GM12864 (cell line): ENCODE measurements around the gene C13orf42.
"Not testable (repeated sequence)": the region's sequence is repeated elsewhere in the genome, so short reads cannot be mapped to it uniquely, and the experiment has no call there.

ENCODE experiments used
- DNase-seq: peaks from one replicate; pipeline ENCODE4 v3.0.0-alpha.2; 2011; ENCODE audit warnings: low read depth
- H3K4me3 ChIP-seq: 2 replicates; pipeline ENCODE4 v1.5.1; 2011; ENCODE audit warnings: mild to moderate bottlenecking, low read depth, low read length, control low read depth
- TF ChIP-seq, protein P1 (sequence below): IDR thresholded peaks from 2 replicates; pipeline ENCODE4 v1.5.1; 2011; ENCODE audit warnings: low read depth, mild to moderate bottlenecking, moderate library complexity, low read length, control low read depth, inconsistent platforms; ENCODE audit errors: missing control alignments

The C13orf42 gene

DNA sequence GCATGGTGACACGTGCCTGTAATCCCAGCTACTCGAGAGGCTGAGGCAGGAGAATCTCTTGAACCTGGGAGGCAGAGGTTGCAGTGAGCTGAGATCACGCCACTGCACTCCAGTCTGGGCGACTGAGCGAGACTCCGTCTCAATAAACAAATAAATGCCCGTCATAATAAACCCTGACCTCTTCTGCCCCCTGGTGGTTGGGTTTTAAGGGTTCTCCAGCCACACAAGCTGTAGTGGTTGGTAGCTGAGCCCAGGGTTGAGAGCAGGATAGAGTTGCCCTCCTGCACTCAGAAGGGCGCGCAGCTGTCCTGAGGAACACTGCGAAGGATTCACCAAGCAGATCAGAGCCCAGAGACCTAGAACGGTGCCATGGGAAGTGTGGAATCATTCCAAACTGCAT is 9.8 kb upstream of the C13orf42 start:
- DNase-seq = peak; percentile 7
- H3K4me3 ChIP-seq = not testable (repeated sequence)
- TF ChIP-seq, protein P1, sequence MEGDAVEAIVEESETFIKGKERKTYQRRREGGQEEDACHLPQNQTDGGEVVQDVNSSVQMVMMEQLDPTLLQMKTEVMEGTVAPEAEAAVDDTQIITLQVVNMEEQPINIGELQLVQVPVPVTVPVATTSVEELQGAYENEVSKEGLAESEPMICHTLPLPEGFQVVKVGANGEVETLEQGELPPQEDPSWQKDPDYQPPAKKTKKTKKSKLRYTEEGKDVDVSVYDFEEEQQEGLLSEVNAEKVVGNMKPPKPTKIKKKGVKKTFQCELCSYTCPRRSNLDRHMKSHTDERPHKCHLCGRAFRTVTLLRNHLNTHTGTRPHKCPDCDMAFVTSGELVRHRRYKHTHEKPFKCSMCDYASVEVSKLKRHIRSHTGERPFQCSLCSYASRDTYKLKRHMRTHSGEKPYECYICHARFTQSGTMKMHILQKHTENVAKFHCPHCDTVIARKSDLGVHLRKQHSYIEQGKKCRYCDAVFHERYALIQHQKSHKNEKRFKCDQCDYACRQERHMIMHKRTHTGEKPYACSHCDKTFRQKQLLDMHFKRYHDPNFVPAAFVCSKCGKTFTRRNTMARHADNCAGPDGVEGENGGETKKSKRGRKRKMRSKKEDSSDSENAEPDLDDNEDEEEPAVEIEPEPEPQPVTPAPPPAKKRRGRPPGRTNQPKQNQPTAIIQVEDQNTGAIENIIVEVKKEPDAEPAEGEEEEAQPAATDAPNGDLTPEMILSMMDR = peak; percentile 49

DNA sequence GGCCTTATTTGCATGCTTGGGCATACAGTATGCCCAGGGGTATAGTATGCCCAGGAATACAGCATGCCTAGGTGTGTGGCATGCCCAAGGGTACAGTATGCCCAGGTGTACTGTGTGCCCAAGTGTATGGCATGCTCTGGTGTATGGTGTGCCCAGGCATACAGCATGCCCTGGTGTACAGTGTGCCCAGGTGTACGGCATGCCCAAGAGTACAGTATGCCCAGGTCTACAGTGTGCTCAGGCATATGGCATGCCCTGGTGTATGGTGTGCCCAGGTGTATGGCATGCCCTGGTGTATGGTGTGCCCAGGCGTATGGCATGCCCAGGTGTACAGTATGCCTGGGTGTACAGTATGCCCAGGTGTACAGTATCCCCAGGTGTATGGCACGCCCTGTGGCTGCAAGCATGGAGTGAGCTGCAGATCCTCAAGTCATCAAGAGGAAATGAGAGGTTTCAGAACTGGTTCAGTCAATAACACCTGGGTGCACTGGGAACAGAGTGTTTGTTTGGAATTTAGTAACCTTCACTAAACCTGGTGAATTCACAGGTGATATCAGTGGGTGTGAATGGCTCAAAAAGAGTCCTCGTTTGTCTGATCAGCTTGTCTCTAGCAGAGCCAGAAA is 7.8 kb upstream of the C13orf42 start:
- no peak for DNase-seq
- no peak overlapping the region for H3K4me3 ChIP-seq
- TF ChIP-seq, protein P1 = no peak

- TF ChIP-seq, protein P1 = no peak
- no peak for DNase-seq
- no peak overlapping the region for H3K4me3 ChIP-seq
Measured at GRCh38 chr13:51113969-51114368, 2.9 kb upstream of the C13orf42 start.

GRCh38 chr13:51113186-51113881 is 2.3 kb upstream of the C13orf42 start:
- H3K4me3 ChIP-seq = no peak overlapping the region
- TF ChIP-seq, protein P1 = no peak

DNA sequence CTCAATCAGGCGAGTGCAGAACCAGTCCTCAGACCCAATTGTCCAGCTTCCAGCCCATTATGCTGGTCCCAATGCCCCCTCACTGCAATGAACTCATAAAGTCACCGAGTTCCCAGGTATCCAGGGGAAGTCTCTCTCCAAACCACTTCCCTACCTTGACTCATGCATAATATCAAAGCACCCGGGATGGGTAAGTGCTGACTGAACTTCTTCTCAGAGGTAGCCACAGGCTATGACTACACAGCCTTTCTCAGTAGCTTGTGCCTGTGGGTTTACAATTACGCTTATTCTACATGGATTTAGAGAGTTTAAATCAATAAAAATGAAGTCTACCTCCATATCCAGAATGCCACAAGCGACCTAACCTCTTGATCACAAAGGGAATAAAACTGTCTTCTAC is 1.7 kb upstream of the C13orf42 start:
- TF ChIP-seq, protein P1 = no peak
- DNase-seq = no peak

More at GRCh38 chr13:51113186-51113881, 2.3 kb upstream of the C13orf42 start:
- no peak for DNase-seq

DNA sequence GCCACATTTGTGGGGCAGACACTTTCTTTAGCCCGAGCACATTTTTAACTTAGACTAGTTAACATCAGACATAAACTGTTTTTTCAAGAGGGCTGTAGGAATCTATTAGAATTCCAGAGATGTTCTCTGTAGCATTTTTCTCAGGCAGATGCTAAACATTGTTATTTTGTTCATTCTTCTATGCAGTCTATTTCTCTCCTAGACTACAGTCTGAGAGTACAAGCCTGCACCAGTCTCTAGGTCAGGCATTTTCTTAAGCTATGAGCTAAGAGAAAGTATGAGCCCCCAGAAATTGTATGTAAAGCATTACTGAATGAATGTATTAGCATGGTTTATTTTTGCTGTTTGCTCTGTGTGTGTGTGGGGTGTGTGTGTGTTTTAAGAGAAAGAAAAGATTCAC is 923 bp upstream of the C13orf42 start:
- no peak for DNase-seq
- H3K4me3 ChIP-seq = no peak overlapping the region
- TF ChIP-seq, protein P1 = no peak

More for the DNA sequence above, 1.7 kb upstream of the C13orf42 start:
- H3K4me3 ChIP-seq = no peak overlapping the region
